Osteoblast (primary cell): Measurements from ENCODE around the gene PPP3R1. TPM values are rescaled to one million over a fixed set of nuclear protein-coding genes. Genes with fewer than 3 reads are reported as not detected.

Experiments used
- DNase-seq: peaks from one replicate; pipeline ENCODE4 v3.0.0; 2011; ENCODE audit warnings: low spot score, mixed read lengths; ENCODE audit not compliant: insufficient read length; ENCODE audit errors: missing footprints
- H2AFZ ChIP-seq: 2 replicates; pipeline ENCODE4 v1.6.0; 2011; ENCODE audit warnings: mild to moderate bottlenecking, low read length
- H3K27ac ChIP-seq: 2 replicates; pipeline ENCODE4 v1.5.1; 2011; ENCODE audit warnings: mild to moderate bottlenecking, low read depth, low read length, moderate library complexity
- H3K27me3 ChIP-seq: 2 replicates; pipeline ENCODE4 v1.6.0; 2012; ENCODE audit warnings: mild to moderate bottlenecking, control low read depth, inconsistent platforms, low read length, moderate library complexity; ENCODE audit not compliant: insufficient read depth
- H3K36me3 ChIP-seq: 2 replicates; pipeline ENCODE4 v1.5.1; 2011; ENCODE audit warnings: mild to moderate bottlenecking, low read length, control low read depth, moderate library complexity; ENCODE audit not compliant: insufficient read depth
- H3K4me1 ChIP-seq: 2 replicates; pipeline ENCODE4 v1.5.1; 2011; ENCODE audit warnings: mild to moderate bottlenecking, low read length, control low read depth, moderate library complexity; ENCODE audit not compliant: insufficient read depth
- H3K4me2 ChIP-seq: 2 replicates; pipeline ENCODE4 v1.6.0; 2011; ENCODE audit warnings: mild to moderate bottlenecking, low read length; ENCODE audit not compliant: insufficient read depth
- H3K4me3 ChIP-seq: fragments of 200-600 bp; sonication (generic); 3 replicates; pipeline ENCODE4 v1.5.1; 2012; ENCODE audit warnings: mild to moderate bottlenecking, low read length, inconsistent platforms; ENCODE audit not compliant: insufficient read depth
- H3K79me2 ChIP-seq: 2 replicates; pipeline ENCODE4 v1.6.0; 2012; ENCODE audit warnings: mild to moderate bottlenecking, low read length, control low read depth, inconsistent platforms; ENCODE audit not compliant: insufficient read depth
- H3K9me3 ChIP-seq: 2 replicates; pipeline ENCODE4 v1.5.1; 2011; ENCODE audit warnings: low read depth, low read length, control low read depth
- H4K20me1 ChIP-seq: 2 replicates; pipeline ENCODE4 v1.6.0; 2012; ENCODE audit warnings: mild to moderate bottlenecking, low read length, control low read depth; ENCODE audit not compliant: insufficient read depth
- total RNA-seq: library from RNA; depleted of rRNA; stranded (reverse); fragments of >200 nt; gene quantifications from 2 replicates; pipeline ENCODE4 v1.2.3, GENCODE V29; 2012
- TF ChIP-seq, protein P1 (sequence below): IDR thresholded peaks from 2 replicates; pipeline ENCODE4 v1.5.1; 2011; ENCODE audit warnings: mild to moderate bottlenecking, low read depth, low read length, moderate library complexity; ENCODE audit errors: extremely low read depth

The PPP3R1 gene
- total RNA-seq, 1 donor: 29.7 TPM

DNA sequence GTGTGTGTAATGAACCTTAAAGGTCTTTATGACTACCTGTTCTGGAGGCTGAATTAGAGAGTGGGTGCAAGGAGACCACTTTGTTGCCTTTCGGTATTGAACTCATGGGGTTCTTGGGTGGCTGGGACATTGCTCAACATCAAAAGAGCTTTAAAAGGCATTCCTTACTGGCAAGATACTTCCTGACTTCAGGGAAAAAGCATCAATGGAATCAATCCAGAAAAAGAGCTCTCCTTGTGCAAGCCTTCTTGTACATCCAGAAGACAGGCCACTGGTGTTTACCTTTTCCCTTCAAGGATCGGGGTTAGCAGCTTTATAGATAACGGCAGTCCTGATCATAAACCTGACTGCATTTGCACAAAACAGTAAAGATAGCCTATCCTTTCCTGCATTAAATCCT, 85.1 kb downstream of the PPP3R1 start:
- no peaks in the 10 kb centered on the region for H4K20me1 ChIP-seq
- no peak overlapping the region for H3K4me3 ChIP-seq
- H3K79me2 ChIP-seq: peaks cover 7% of the 10 kb centered on the region
- H3K27ac ChIP-seq: no peak overlapping the region
- H3K9me3 ChIP-seq: no peaks in the 10 kb centered on the region
- TF ChIP-seq, protein P1, sequence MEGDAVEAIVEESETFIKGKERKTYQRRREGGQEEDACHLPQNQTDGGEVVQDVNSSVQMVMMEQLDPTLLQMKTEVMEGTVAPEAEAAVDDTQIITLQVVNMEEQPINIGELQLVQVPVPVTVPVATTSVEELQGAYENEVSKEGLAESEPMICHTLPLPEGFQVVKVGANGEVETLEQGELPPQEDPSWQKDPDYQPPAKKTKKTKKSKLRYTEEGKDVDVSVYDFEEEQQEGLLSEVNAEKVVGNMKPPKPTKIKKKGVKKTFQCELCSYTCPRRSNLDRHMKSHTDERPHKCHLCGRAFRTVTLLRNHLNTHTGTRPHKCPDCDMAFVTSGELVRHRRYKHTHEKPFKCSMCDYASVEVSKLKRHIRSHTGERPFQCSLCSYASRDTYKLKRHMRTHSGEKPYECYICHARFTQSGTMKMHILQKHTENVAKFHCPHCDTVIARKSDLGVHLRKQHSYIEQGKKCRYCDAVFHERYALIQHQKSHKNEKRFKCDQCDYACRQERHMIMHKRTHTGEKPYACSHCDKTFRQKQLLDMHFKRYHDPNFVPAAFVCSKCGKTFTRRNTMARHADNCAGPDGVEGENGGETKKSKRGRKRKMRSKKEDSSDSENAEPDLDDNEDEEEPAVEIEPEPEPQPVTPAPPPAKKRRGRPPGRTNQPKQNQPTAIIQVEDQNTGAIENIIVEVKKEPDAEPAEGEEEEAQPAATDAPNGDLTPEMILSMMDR: no peak
- H3K4me1 ChIP-seq: no peaks in the 10 kb centered on the region
- H3K4me2 ChIP-seq: no peak overlapping the region
- no peak for DNase-seq
- no peak overlapping the region for H2AFZ ChIP-seq
- peaks cover 39% of the 10 kb centered on the region for H3K36me3 ChIP-seq
- H3K27me3 ChIP-seq: no peaks in the 10 kb centered on the region

DNA sequence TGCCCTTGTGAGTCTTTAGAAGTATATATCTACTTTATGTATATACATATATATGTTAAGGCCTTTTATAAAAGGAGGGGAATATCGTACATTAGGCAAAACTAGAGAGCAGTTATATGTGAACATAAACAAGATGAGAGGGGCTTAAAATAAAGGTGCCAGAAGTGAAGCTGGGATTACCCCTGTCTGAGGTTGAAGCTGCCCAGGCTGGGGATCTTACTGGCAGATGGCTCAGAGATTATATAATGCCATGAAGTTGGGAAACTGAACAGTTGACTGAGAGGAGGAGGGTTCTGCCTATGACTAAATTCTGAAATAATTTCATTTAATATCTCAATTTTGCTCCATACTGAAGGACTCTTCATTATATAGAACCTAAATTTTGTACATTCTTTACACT, 88.7 kb downstream of the PPP3R1 start:
- peaks cover 2% of the 10 kb centered on the region for H4K20me1 ChIP-seq

DNA sequence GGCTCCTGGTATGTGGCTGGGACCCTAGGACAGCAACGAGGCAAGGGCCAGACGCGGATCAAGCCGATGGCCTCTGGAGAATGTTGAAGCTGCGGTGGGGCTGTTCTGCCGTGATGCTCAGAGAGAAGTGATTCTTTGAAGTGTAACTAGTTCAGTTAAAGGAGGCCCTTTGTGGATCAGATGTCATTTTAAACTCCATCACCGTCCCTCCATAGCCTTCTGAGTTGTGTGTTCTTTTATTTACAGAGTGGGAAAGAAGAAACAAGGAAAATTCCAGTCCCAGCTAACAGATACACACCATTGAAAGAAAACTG, 94.2 kb downstream of the PPP3R1 start:
- Histone ChIP-seq H3K4me1 (peaks cover 19% of the 10 kb centered on the region), H3K4me3 (peak overlapping the region; percentile 98), H3K27me3 (no peaks in the 10 kb centered on the region), H3K27ac (peak overlapping the region; percentile 98), H3K9me3 (no peaks in the 10 kb centered on the region), H3K4me2 (peak overlapping the region; percentile 99), H2AFZ (peak overlapping the region; percentile 91), H3K79me2 (peaks cover 55% of the 10 kb centered on the region), H4K20me1 (peaks cover 2% of the 10 kb centered on the region), H3K36me3 (peaks cover 36% of the 10 kb centered on the region)
- TF ChIP-seq, protein P1: no peak
- no peak for DNase-seq

More for the DNA sequence above, 88.7 kb downstream of the PPP3R1 start:
- no peak overlapping the region for H3K4me2 ChIP-seq
- H3K27me3 ChIP-seq: no peaks in the 10 kb centered on the region
- peaks cover 8% of the 10 kb centered on the region for H3K4me1 ChIP-seq
- H2AFZ ChIP-seq: no peak overlapping the region
- no peak overlapping the region for H3K27ac ChIP-seq
- no peaks in the 10 kb centered on the region for H3K9me3 ChIP-seq
- peaks cover 28% of the 10 kb centered on the region for H3K79me2 ChIP-seq
- H3K4me3 ChIP-seq: no peak overlapping the region
- TF ChIP-seq, protein P1: no peak
- H3K36me3 ChIP-seq: peaks cover 63% of the 10 kb centered on the region
- DNase-seq: no peak

DNA sequence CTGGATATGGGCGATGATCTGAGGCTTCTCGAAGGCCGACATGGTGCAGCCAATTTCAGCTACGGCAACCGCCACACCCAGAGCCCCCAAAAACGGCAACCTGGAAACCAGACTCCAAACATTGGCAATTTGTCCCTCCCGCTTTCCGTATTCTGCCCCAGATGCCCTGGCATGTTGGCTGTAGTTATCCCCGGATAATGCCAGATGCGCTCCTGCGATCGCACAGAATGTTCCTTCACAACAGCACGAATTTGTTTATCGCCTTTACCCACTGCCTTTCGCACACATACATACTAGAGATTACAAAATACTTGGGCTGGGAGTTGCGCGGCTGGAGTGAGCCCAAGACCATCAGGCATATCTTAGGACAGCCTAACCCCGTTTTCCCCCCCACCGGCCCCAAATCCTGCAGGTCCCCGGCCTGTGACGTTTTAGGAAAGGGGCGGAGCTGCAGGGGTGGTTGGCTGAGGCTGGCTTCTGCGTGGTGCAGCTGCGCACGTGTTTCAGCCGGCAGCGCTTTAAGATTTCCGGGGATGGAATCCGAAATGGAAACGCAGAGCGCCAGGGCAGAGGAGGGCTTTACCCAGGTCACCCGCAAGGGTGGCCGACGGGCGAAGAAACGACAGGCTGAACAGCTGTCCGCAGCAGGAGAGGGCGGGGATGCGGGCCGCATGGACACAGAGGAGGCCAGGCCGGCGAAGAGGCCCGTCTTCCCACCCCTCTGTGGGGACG, 94.8 kb downstream of the PPP3R1 start, which contains the start of gene PNO1:
PNO1 (plus strand) TSS at position 487 of the 732 bp plus-strand sequence; CDS start at position 534, 47 bp downstream.
- H3K4me3 ChIP-seq: peak within 1 kb of the TSS; percentile 98
- H3K36me3 ChIP-seq: peaks cover 30% of the 10 kb centered on the region
- no peaks in the 10 kb centered on the region for H3K9me3 ChIP-seq
- TF ChIP-seq, protein P1: no peak
- peak; percentile 97 for DNase-seq
- H3K27me3 ChIP-seq: no peaks in the 10 kb centered on the region
- peaks cover 2% of the 10 kb centered on the region for H4K20me1 ChIP-seq
- peaks cover 19% of the 10 kb centered on the region for H3K4me1 ChIP-seq
- peaks cover 55% of the 10 kb centered on the region for H3K79me2 ChIP-seq
- peak within 1 kb of the TSS; percentile 99 for H2AFZ ChIP-seq
- peak within 1 kb of the TSS; percentile 98 for H3K27ac ChIP-seq
- H3K4me2 ChIP-seq: peak within 1 kb of the TSS; percentile 99
